Testis (tissue), 2 donors: Measurements from ENCODE around the gene PRPF6.

ENCODE experiments used
- CTCF ChIP-seq, 3 experiments: fragments of 450-650 bp in 2 of 3; fragments of 200-600 bp in 1 of 3; sonication (generic) in 1 of 3; IDR thresholded peaks; one replicate each; pipeline ENCODE4 v1.5.1; 2016 to 2019; ENCODE audit warnings: antibody characterized with exemption in 3 of 3, mild to moderate bottlenecking in 2 of 3, moderate library complexity in 1 of 3
- POLR2A ChIP-seq: fragments of 450-650 bp; IDR thresholded peaks from one replicate; pipeline ENCODE4 v1.6.1; 2017; ENCODE audit warnings: antibody characterized with exemption, mild to moderate bottlenecking, moderate library complexity

DNA sequence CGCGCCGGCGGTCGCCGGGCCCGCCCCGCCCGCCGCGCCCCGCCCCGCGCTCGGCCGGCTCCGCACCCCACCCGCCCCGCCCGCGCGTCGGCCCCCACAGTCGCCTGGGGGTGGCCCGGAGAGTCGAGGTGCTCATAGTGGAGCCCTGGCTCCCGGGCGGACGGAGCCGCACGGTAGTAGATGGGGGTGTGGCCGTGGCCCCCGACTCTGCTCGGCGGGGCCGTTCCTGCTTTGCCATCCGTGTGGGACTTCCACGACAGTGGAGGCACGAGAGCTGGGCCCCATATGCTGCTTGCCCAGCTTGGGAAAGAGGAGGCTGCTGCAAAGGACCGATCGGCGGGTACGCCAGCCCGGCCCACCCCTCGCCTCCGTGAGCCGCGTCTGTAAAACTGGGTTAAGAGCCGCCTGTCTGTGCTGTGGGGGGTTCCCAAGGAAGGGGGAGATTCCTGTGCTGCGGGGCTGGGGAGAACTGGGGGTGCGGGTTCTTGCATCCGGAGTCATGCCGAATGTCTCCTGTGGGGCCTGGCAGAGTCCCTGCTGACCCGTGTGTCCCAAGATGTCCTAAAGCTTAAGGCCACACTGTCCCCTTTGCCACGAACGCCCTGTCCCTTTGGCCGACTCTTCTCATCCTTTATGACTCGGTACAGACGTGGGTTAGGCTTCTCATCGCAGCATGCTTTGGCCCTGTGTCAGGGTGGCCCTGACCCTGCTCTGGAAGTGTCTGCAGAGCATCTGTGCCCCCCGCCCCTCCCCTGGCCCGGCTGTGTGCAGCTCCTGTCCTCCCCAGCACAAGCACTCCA, 99.3 kb downstream of the PRPF6 start, which contains the start of gene OPRL1:
- TF ChIP-seq CTCF (IDR thresholded peaks at IDR 0.05): no peak
- TF ChIP-seq POLR2A: no peak
